ENCODE measurements around the gene TOM1L1.

- TF ChIP-seq CTCF (IDR thresholded peaks at IDR 0.05) (no peak), POLR2AphosphoS5 (IDR thresholded peaks at IDR 0.05) (no peak), POLR2A (IDR thresholded peaks at IDR 0.05) (no peak)
These were observed 36.4 kb downstream of the TOM1L1 start for GRCh38 chr17:54937018-54937417.
